ENCODE data around the gene PRUNE1. TPM values are rescaled to one million over a fixed set of nuclear protein-coding genes. Genes with fewer than 3 reads are reported as not detected.
A peak's percentile ranks its signal among the peaks of the same experiment; 100 is the strongest.

PRUNE1 gene
- total RNA-seq, 2 experiments from 2014 or later, result 13.8 to 16.6 TPM

DNA sequence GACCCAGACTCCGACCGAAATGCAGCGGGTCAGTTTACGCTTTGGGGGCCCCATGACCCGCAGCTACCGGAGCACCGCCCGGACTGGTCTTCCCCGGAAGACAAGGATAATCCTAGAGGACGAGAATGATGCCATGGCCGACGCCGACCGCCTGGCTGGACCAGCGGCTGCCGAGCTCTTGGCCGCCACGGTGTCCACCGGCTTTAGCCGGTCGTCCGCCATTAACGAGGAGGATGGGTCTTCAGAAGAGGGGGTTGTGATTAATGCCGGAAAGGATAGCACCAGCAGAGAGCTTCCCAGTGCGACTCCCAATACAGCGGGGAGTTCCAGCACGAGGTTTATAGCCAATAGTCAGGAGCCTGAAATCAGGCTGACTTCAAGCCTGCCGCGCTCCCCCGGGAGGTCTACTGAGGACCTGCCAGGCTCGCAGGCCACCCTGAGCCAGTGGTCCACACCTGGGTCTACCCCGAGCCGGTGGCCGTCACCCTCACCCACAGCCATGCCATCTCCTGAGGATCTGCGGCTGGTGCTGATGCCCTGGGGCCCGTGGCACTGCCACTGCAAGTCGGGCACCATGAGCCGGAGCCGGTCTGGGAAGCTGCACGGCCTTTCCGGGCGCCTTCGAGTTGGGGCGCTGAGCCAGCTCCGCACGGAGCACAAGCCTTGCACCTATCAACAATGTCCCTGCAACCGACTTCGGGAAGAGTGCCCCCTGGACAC, 39.8 kb downstream of the PRUNE1 start:
- DNase-seq, result peak; percentile 65
- peaks cover 57% of the 10 kb centered on the region for H3K4me1 Mint-ChIP-seq
- no peaks in the 10 kb centered on the region for H3K9me3 Mint-ChIP-seq
- no peaks in the 10 kb centered on the region for H3K27me3 Mint-ChIP-seq
- ChIA-PET POLR2A (interaction anchor here (0.8 to 7.7 kb wide), 16 partner anchors 9 to 234 kb away, joined by 3 to 148 read pairs (median 4); partner anchors contain the start of genes BNIPL, CDC42SE1, GABPB2 and MINDY1), CTCF (interaction anchor here (0.9 to 3.9 kb wide), 12 partner anchors 10 to 109 kb away, joined by 3 to 48 read pairs (median 4); partner anchors contain the start of genes CDC42SE1, MLLT11 and TNFAIP8L2)
- peak overlapping the region; percentile 82 for H3K4me3 Mint-ChIP-seq
- peaks cover 31% of the 10 kb centered on the region for H3K36me3 Mint-ChIP-seq (ENCODE audit: low read depth)
- peak overlapping the region; percentile 79 for H3K27ac Mint-ChIP-seq

DNA sequence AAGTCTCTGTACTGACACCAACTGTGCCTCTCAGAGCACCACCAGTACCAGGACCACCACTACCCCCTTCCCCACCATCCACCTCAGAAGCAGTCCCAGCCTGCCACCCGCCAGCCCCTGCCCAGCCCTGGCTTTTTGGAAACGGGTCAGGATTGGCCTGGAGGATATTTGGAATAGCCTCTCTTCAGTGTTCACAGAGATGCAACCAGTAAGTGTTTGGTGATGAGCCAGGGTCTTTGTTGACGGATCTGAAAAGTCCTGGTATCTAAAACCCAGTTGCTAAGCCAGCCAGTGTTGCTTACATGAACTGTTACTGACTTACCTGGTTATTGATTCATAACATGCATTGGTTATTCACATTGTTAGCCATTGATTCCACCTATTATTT, 40.4 kb downstream of the PRUNE1 start:
- peaks cover 37% of the 10 kb centered on the region for H3K36me3 Mint-ChIP-seq (ENCODE audit: low read depth)
- POLR2A ChIA-PET, result interaction anchor here (0.9 to 7.7 kb wide), 10 partner anchors 10 to 233 kb away, joined by 3 to 148 read pairs (median 6); partner anchors contain the start of genes CDC42SE1, GABPB2, MINDY1 and MLLT11
- H3K4me1 Mint-ChIP-seq, result peaks cover 54% of the 10 kb centered on the region
- peak overlapping the region; percentile 82 for H3K4me3 Mint-ChIP-seq
- H3K9me3 Mint-ChIP-seq, result no peaks in the 10 kb centered on the region
- no peaks in the 10 kb centered on the region for H3K27me3 Mint-ChIP-seq
- DNase-seq, result no peak
- CTCF ChIA-PET, result interaction anchor here (0.9 to 3.9 kb wide), 8 partner anchors 10 to 108 kb away, joined by 3 to 48 read pairs (median 5); partner anchors contain the start of genes CDC42SE1, MLLT11 and TNFAIP8L2
- peak overlapping the region; percentile 79 for H3K27ac Mint-ChIP-seq

DNA sequence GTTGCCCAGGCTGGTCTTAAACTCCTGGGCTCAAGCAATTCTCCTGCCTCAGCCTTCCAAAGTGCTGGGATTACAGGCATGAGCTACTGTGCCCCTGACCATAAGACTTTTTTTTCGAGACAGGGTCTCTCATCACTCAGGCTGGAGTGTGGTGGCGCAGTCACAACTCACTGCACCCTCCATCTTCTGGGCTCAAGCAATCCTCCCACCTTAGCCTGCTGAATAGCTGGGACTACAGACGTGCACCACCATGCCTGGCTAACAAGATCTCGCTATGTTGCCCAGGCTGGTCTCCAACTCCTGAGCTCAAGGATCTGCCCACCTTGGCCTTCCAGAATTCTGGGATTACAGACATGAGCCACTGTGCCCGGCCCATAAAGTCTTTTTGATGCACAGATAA, 41.2 kb downstream of the PRUNE1 start:
- no peaks in the 10 kb centered on the region for H3K27me3 Mint-ChIP-seq
- H3K4me3 Mint-ChIP-seq, result no peak overlapping the region
- DNase-seq, result no peak
- no peak overlapping the region for H3K27ac Mint-ChIP-seq
- ChIA-PET POLR2A (interaction anchor here (0.8 to 7.7 kb wide), 9 partner anchors 10 to 232 kb away, joined by 3 to 148 read pairs (median 4); partner anchors contain the start of genes CDC42SE1, MINDY1, MLLT11 and VPS72), CTCF (interaction anchor here (1.3 to 1.5 kb wide), 2 partner anchors 22 to 25 kb away, joined by 5 read pairs; no protein-coding TSS in a partner anchor)
- H3K4me1 Mint-ChIP-seq, result peaks cover 56% of the 10 kb centered on the region
- H3K9me3 Mint-ChIP-seq, result no peaks in the 10 kb centered on the region
- peaks cover 45% of the 10 kb centered on the region for H3K36me3 Mint-ChIP-seq (ENCODE audit: low read depth)

GRCh38 chr1:151050051-151050688, 41.9 kb downstream of the PRUNE1 start:
- ChIA-PET CTCF (interaction anchor here (0.8 to 1.8 kb wide), 5 partner anchors 9 to 29 kb away, joined by 3 to 6 read pairs (median 5); partner anchors contain the start of gene CDC42SE1), POLR2A (interaction anchor here (0.8 to 7.7 kb wide), 8 partner anchors 9 to 232 kb away, joined by 3 to 148 read pairs (median 4); partner anchors contain the start of genes CDC42SE1, MINDY1, MLLT11 and VPS72)
- H3K9me3 Mint-ChIP-seq, result no peaks in the 10 kb centered on the region
- DNase-seq, result no peak
- no peak overlapping the region for H3K4me3 Mint-ChIP-seq
- no peaks in the 10 kb centered on the region for H3K27me3 Mint-ChIP-seq
- H3K4me1 Mint-ChIP-seq, result peaks cover 62% of the 10 kb centered on the region
- H3K27ac Mint-ChIP-seq, result peak overlapping the region; percentile 35
- peaks cover 52% of the 10 kb centered on the region for H3K36me3 Mint-ChIP-seq (ENCODE audit: low read depth)

DNA sequence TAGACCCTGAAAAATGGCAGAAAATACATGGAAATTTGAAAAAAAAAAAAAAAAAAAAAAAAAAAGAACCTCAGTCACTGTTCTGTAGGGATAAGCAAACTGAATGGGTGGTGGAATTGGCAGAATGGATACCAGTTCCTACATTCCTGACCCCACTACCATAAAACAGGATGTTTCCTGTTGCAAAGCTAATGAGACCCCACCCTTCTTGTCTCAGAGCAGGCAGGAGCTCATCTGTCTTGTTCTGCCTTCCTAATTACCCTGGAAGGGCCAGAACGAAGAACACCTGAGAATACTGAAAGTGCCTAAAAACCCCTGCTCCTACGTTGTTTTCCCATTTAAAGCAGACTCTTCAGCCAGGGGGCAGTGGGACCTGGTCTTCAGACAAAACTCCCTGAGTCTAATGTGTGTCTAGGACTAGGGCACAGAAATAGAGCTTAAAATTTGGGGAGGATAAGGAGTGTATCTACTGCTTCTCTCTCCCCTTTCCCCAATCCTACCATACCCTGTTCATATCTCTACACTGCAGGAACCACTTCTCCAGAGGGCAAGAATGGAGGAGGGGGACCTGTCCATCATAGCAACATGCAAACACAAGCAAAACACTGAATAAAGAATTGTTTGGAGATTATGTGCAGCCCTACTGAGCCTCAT, 43.2 kb downstream of the PRUNE1 start:
- Mint-ChIP-seq H3K9me3 (no peaks in the 10 kb centered on the region), H3K27me3 (no peaks in the 10 kb centered on the region), H3K4me1 (peaks cover 73% of the 10 kb centered on the region), H3K27ac (peak overlapping the region; percentile 63), H3K36me3 (ENCODE audit: low read depth) (peaks cover 65% of the 10 kb centered on the region), H3K4me3 (no peak overlapping the region)
- DNase-seq, result no peak
- ChIA-PET CTCF (interaction anchor here (0.9 to 1.8 kb wide), 3 partner anchors 8 to 38 kb away, joined by 3 to 6 read pairs (median 3); partner anchors contain the start of gene CDC42SE1), POLR2A (interaction anchor here (0.6 to 7.7 kb wide), 5 partner anchors 8 to 105 kb away, joined by 3 to 148 read pairs (median 3); partner anchors contain the start of genes CDC42SE1, MINDY1 and MLLT11)

GRCh38 chr1:151054971-151055547, 46.8 kb downstream of the PRUNE1 start:
- H3K27me3 Mint-ChIP-seq, result no peaks in the 10 kb centered on the region
- H3K4me1 Mint-ChIP-seq, result peaks cover 60% of the 10 kb centered on the region
- H3K36me3 Mint-ChIP-seq (ENCODE audit: low read depth), result peaks cover 96% of the 10 kb centered on the region
- CTCF ChIA-PET, result interaction anchor here (1.2 to 7.4 kb wide), 5 partner anchors 8 to 53 kb away, joined by 3 to 48 read pairs (median 5); partner anchors contain the start of genes C1orf56 and GABPB2
- DNase-seq, result no peak
- H3K4me3 Mint-ChIP-seq, result peak overlapping the region; percentile 97
- H3K9me3 Mint-ChIP-seq, result no peaks in the 10 kb centered on the region
- POLR2A ChIA-PET, result interaction anchor here (1.6 to 9.3 kb wide), 7 partner anchors 6 to 135 kb away, joined by 5 to 148 read pairs (median 35); partner anchors contain the start of genes C1orf56, GABPB2, MINDY1 and TNFAIP8L2
- peak overlapping the region; percentile 97 for H3K27ac Mint-ChIP-seq

GRCh38 chr1:151055581-151055980, 47.3 kb downstream of the PRUNE1 start:
- Mint-ChIP-seq H3K4me3 (peak overlapping the region; percentile 97), H3K27ac (peak overlapping the region; percentile 97), H3K4me1 (peaks cover 60% of the 10 kb centered on the region), H3K36me3 (ENCODE audit: low read depth) (peaks cover 90% of the 10 kb centered on the region), H3K9me3 (no peaks in the 10 kb centered on the region), H3K27me3 (no peaks in the 10 kb centered on the region)
- ChIA-PET CTCF (interaction anchor here (0.7 to 7.4 kb wide), 7 partner anchors 9 to 53 kb away, joined by 3 to 48 read pairs (median 5); partner anchors contain the start of genes C1orf56 and GABPB2), POLR2A (interaction anchor here (0.8 to 9.3 kb wide), 11 partner anchors 6 to 487 kb away, joined by 3 to 148 read pairs (median 17); partner anchors contain the start of genes ARNT, C1orf56, GABPB2 and MINDY1)
- no peak for DNase-seq

DNA sequence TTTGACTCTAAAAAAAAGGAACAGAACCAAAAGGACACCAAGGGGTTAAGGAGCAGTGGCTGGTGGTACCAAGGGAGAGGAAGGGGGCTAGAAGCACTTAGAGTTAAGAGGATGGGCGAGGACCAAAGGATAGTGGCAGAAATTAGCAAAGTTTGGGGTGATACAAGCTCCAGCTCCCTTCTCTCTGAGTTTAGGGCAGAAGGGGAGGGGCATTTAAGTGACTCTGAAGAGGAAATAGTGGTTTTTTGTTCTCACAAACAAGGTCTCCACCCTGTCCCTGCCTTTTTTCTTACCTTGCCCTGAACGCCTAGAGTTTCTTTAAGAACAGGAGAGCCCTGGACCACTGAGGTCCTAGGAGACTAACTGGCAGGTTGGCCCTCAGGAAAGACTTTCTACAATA, 47.9 kb downstream of the PRUNE1 start:
- Mint-ChIP-seq H3K27me3 (no peaks in the 10 kb centered on the region), H3K27ac (peak overlapping the region; percentile 97), H3K4me3 (peak overlapping the region; percentile 97), H3K36me3 (ENCODE audit: low read depth) (peaks cover 85% of the 10 kb centered on the region), H3K9me3 (no peaks in the 10 kb centered on the region), H3K4me1 (peaks cover 62% of the 10 kb centered on the region)
- peak; percentile 40 for DNase-seq
- CTCF ChIA-PET, result interaction anchor here (0.7 to 7.4 kb wide), 6 partner anchors 9 to 54 kb away, joined by 3 to 48 read pairs (median 7); partner anchors contain the start of genes C1orf56 and GABPB2
- POLR2A ChIA-PET, result interaction anchor here (0.8 to 9.3 kb wide), 11 partner anchors 7 to 488 kb away, joined by 3 to 148 read pairs (median 17); partner anchors contain the start of genes ARNT, C1orf56, GABPB2 and MINDY1

DNA sequence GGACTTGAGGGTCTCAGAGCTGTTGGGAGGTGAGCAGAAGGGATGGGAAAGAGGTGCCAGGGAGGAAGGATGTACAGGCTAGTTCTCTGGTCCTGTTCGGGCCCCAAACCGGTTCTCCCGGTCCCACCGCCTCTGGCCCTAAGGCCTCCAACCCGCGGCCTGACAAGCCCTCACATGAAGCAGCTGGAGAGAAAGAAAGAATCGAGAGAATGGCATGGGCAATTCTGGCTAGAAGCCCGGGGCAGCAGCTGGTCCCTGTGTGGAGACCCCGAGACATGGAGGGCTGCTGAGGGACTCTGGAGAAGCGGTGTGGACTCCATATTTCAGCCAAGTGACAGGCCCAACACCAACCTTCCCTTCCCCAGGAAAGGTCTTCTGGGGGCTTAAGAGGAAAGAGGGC, 50.4 kb downstream of the PRUNE1 start:
- peak overlapping the region; percentile 97 for H3K4me3 Mint-ChIP-seq
- ChIA-PET POLR2A (interaction anchor here (0.7 to 9.3 kb wide), 21 partner anchors 8 to 1171 kb away, joined by 3 to 148 read pairs (median 5); partner anchors contain the start of genes ANXA9, C1orf56, CERS2 and ENSA), CTCF (interaction anchor here (0.6 to 7.4 kb wide), 14 partner anchors 8 to 193 kb away, joined by 3 to 48 read pairs (median 5); partner anchors contain the start of genes C1orf56, GABPB2 and TNFAIP8L2)
- H3K36me3 Mint-ChIP-seq (ENCODE audit: low read depth), result peaks cover 60% of the 10 kb centered on the region
- no peaks in the 10 kb centered on the region for H3K27me3 Mint-ChIP-seq
- no peaks in the 10 kb centered on the region for H3K9me3 Mint-ChIP-seq
- H3K27ac Mint-ChIP-seq, result peak overlapping the region; percentile 97
- peaks cover 53% of the 10 kb centered on the region for H3K4me1 Mint-ChIP-seq
- peak; percentile 27 for DNase-seq

DNA sequence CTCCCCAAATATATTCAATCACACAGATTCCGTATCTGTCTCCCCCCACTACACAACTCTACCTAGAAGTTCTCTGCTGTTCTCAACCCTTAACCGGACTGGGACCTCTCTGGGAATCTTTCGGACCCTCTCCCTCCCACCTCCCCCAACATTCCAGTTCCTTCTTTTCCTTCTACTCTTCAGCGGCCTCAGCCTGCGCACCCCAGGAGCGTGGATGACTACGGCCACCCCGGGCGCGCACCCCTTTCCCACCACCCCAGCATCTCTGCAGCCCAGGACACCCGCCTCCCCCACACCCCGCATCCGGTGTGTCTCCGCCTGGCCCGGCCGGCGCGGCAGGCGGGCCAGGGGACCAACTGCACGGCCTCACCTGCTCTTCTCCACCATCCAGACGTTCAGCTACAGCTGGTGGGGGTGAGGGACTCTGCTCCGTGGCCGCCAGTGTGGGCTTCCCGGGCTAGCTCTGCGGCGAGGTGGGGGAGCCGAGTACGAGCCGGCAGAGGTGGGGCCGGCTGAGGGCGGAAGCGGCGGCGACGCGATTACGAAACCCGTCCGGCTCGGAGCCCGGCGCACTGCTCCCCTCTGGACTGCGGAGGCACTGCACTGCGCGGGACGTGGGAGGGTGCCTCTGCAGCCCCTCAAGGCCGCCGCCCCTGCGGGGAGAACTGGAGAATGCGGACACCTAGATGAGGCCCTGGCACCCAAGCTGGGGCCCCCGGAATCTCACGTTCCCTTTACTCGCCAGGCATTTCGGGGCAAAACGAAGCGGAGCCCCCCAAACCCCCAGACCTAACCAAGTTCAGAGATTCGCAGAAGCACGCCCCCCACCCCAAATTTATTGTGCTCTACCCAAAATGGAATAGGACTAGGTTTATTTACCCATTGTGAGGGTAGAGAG, 51.1 kb downstream of the PRUNE1 start, which contains the start of gene CDC42SE1:
CDC42SE1 (minus strand) TSS at position 514 of the 898 bp plus-strand sequence. CDS start 3,892 bp downstream, outside the sequence.
- DNase-seq, result peak; percentile 87
- H3K9me3 Mint-ChIP-seq, result no peaks in the 10 kb centered on the region
- H3K4me3 Mint-ChIP-seq, result peak within 1 kb of the TSS; percentile 97
- ChIA-PET POLR2A (interaction anchor here (0.8 to 9.3 kb wide), 18 partner anchors 9 to 496 kb away, joined by 3 to 148 read pairs (median 6); partner anchors contain the start of genes C1orf56, CERS2, ENSA and GABPB2), CTCF (interaction anchor here (0.6 to 7.4 kb wide), 14 partner anchors 8 to 97 kb away, joined by 3 to 48 read pairs (median 4); partner anchors contain the start of genes C1orf56, GABPB2, MINDY1 and TNFAIP8L2)
- H3K27ac Mint-ChIP-seq, result peak within 1 kb of the TSS; percentile 97
- H3K27me3 Mint-ChIP-seq, result no peaks in the 10 kb centered on the region
- H3K4me1 Mint-ChIP-seq, result peaks cover 51% of the 10 kb centered on the region
- peaks cover 53% of the 10 kb centered on the region for H3K36me3 Mint-ChIP-seq (ENCODE audit: low read depth)
